SH-SY5Y (cell line): ENCODE measurements around the gene TFB2M.

Experiments used
- GATA2 ChIP-seq: IDR thresholded peaks from 2 replicates; pipeline ENCODE4 v1.6.1; 2011; ENCODE audit warnings: mild to moderate bottlenecking, low read depth, low read length
- GATA3 ChIP-seq: IDR thresholded peaks from 2 replicates; pipeline ENCODE4 v1.6.1; 2011; ENCODE audit warnings: low read depth, mild to moderate bottlenecking, low read length, moderate library complexity

- TF ChIP-seq GATA2, result no peak
- TF ChIP-seq GATA3, result no peak
Observed at GRCh38 chr1:246608616-246609376, 42.7 kb upstream of the TFB2M start.
